Activated naive CD8-positive, alpha-beta T cell (primary cell): ENCODE data around the gene ARPP19.
A peak's percentile ranks its signal among the peaks of the same experiment; 100 is the strongest.

ENCODE experiments used
- H3K27ac Mint-ChIP-seq: one replicate; pipeline ENCODE4 v1.8.0; 2021; ENCODE audit warnings: mixed read lengths
- H3K27me3 Mint-ChIP-seq: one replicate; pipeline ENCODE4 v1.8.0; 2021; ENCODE audit warnings: mixed read lengths
- H3K36me3 Mint-ChIP-seq: one replicate; pipeline ENCODE4 v1.8.0; 2021; ENCODE audit warnings: mixed read lengths
- H3K4me1 Mint-ChIP-seq: one replicate; pipeline ENCODE4 v1.8.0; 2021; ENCODE audit warnings: low read depth, mixed read lengths
- H3K4me3 Mint-ChIP-seq: one replicate; pipeline ENCODE4 v1.8.0; 2021; ENCODE audit warnings: mild to moderate bottlenecking, mixed read lengths
- H3K9me3 Mint-ChIP-seq: one replicate; pipeline ENCODE4 v1.8.0; 2021; ENCODE audit warnings: low read depth, mixed read lengths

Gene ARPP19

GRCh38 chr15:52509500-52510245 is 59.2 kb downstream of the ARPP19 start:
- H3K27me3 Mint-ChIP-seq = no peaks in the 10 kb centered on the region
- H3K27ac Mint-ChIP-seq = no peak overlapping the region
- H3K4me1 Mint-ChIP-seq = peaks cover 24% of the 10 kb centered on the region
- H3K9me3 Mint-ChIP-seq = no peaks in the 10 kb centered on the region
- no peak overlapping the region for H3K4me3 Mint-ChIP-seq
- no peaks in the 10 kb centered on the region for H3K36me3 Mint-ChIP-seq

GRCh38 chr15:52506549-52506948 is 62.3 kb downstream of the ARPP19 start:
- peaks cover 3% of the 10 kb centered on the region for H3K36me3 Mint-ChIP-seq

DNA sequence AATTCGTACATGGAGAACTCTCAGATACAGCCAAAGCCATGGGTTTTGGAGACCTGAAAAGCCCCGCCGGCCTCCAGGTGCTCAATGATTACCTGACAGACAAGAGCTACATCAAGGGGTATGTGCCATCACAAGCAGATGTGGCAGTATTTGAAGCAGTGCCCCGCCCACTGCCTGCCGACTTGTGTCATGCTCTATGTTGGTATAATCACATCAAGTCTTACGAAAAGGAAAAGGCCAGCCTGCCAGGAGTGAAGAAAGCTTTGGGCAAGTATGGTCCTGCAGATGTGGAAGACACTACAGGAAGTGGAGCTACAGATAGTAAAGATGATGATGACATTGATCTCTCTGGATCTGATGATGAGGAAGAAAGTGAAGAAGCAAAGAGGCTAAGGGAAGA is 63.7 kb downstream of the ARPP19 start:
- Mint-ChIP-seq H3K9me3 (no peaks in the 10 kb centered on the region), H3K4me3 (no peak overlapping the region), H3K27me3 (no peaks in the 10 kb centered on the region), H3K4me1 (peaks cover 30% of the 10 kb centered on the region), H3K27ac (no peak overlapping the region), H3K36me3 (peaks cover 4% of the 10 kb centered on the region)

More at GRCh38 chr15:52506549-52506948, 62.3 kb downstream of the ARPP19 start:
- Mint-ChIP-seq H3K4me3 (no peak overlapping the region), H3K27ac (no peak overlapping the region), H3K4me1 (peaks cover 40% of the 10 kb centered on the region), H3K9me3 (no peaks in the 10 kb centered on the region), H3K27me3 (no peaks in the 10 kb centered on the region)

DNA sequence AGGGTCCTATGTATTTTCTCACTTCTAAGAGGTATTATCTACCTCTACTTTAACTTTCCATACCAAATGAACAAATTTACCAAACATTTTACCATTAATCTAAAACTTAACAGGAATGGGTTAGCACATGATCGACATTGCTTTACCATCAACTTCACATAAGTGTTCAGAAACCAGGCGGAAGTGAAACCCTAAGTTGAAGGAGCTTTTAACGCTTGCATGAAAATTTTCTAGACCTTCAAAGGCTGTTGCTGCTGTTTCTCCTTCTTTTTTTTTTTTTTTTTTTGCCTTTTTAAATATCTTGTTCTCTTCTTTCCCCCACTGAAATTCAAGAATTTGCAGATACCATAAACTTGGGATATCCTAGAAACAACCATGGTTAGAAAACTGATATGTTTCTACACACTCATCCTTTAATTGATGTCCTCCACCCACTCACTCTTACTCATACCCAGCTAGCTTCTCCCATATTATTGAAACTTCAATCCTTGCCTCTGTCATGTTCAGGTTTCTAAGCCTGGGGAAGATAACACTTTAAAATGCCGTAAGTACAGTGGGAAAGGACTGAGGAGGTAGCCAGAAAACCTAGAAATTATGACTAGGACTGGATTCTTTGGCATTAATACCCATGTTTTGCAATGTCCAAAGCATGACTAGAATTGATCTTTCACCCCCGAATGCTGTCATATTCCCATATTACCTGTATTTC is 64.9 kb downstream of the ARPP19 start:
- Mint-ChIP-seq H3K4me1 (peaks cover 25% of the 10 kb centered on the region), H3K9me3 (no peaks in the 10 kb centered on the region), H3K4me3 (peak overlapping the region; percentile 53), H3K36me3 (peaks cover 4% of the 10 kb centered on the region), H3K27ac (peak overlapping the region; percentile 75), H3K27me3 (no peaks in the 10 kb centered on the region)

DNA sequence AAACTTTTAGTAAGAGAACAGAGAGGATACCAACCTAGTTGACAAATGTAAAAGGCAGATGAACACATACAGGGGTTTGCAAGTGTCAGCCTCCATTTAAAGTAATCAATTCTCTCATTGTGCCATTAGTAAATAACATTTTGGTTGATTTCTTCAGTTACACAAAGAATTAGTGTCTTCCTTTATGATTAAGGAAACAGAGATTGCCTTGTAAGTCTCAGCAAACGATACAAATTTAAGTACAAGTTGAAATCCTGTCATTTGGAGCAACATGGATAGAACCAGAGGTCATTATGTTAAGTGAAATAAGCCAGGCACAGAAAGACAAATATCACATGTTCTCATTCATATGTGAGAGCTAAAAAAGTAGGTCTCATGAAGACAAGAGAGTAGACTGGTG is 66.2 kb downstream of the ARPP19 start:
- H3K4me1 Mint-ChIP-seq = peaks cover 25% of the 10 kb centered on the region
- H3K9me3 Mint-ChIP-seq = no peaks in the 10 kb centered on the region
- H3K27me3 Mint-ChIP-seq = no peaks in the 10 kb centered on the region
- peaks cover 4% of the 10 kb centered on the region for H3K36me3 Mint-ChIP-seq
- no peak overlapping the region for H3K4me3 Mint-ChIP-seq
- no peak overlapping the region for H3K27ac Mint-ChIP-seq

- Mint-ChIP-seq H3K4me3 (no peak overlapping the region), H3K9me3 (no peaks in the 10 kb centered on the region), H3K4me1 (peaks cover 30% of the 10 kb centered on the region), H3K27me3 (no peaks in the 10 kb centered on the region), H3K27ac (no peak overlapping the region), H3K36me3 (peaks cover 4% of the 10 kb centered on the region)
These were observed 69.3 kb downstream of the ARPP19 start for GRCh38 chr15:52499506-52499905.

- Mint-ChIP-seq H3K4me1 (peaks cover 25% of the 10 kb centered on the region), H3K27ac (no peak overlapping the region), H3K36me3 (peaks cover 2% of the 10 kb centered on the region), H3K27me3 (no peaks in the 10 kb centered on the region), H3K9me3 (no peaks in the 10 kb centered on the region), H3K4me3 (no peak overlapping the region)
These were observed 70.1 kb downstream of the ARPP19 start for GRCh38 chr15:52498706-52499105.
